MM.1S (cell line): ENCODE measurements around the gene SMARCA4.

Source experiments
- CTCF ChIP-seq: fragments of 300-600 bp; sonication (generic); IDR thresholded peaks from 2 replicates; pipeline ENCODE4 v1.5.1; 2016; ENCODE audit warnings: antibody characterized with exemption, low read length, mixed read lengths
- EZH2 ChIP-seq: fragments of 300-600 bp; sonication (generic); optimal IDR thresholded peaks from 2 replicates; pipeline ENCODE3; 2017; ENCODE audit warnings: low read depth, mild to moderate bottlenecking, antibody characterized with exemption, low read length, mixed read lengths
- EZH2phosphoT487 ChIP-seq: fragments of 300-600 bp; sonication (generic); IDR thresholded peaks from 2 replicates; pipeline ENCODE4 v1.6.1; 2018; ENCODE audit warnings: antibody characterized with exemption, low read length

- TF ChIP-seq CTCF (no peak), EZH2 (no peak), EZH2phosphoT487 (no peak)
These were observed 60.9 kb downstream of the SMARCA4 start for GRCh38 chr19:11021760-11022144.
